Head of caudate nucleus (tissue), 42 donors: ENCODE measurements around the gene MAP4K2.

Experiments used
- DNase-seq, 42 donors: peaks; one replicate each; pipeline versions ENCODE4 v3.0.0 to v3.0.0-alpha.2; 2020 to 2021; ENCODE audit warnings: mixed read lengths in 7 of 42
- intact Hi-C: fragments of 100-400 bp; cut with DNase I; formaldehyde crosslinking; loops from one replicate; pipeline ENCODE4 v1.15.0; 2022

The MAP4K2 gene

GRCh38 chr11:64839887-64840782 is 37.1 kb upstream of the MAP4K2 start:
- DNase-seq, result no peak
- intact Hi-C loops, result no loop called here

GRCh38 chr11:64839335-64839734 is 36.3 kb upstream of the MAP4K2 start:
- no peak for DNase-seq
- intact Hi-C loops, result no loop called here

DNA sequence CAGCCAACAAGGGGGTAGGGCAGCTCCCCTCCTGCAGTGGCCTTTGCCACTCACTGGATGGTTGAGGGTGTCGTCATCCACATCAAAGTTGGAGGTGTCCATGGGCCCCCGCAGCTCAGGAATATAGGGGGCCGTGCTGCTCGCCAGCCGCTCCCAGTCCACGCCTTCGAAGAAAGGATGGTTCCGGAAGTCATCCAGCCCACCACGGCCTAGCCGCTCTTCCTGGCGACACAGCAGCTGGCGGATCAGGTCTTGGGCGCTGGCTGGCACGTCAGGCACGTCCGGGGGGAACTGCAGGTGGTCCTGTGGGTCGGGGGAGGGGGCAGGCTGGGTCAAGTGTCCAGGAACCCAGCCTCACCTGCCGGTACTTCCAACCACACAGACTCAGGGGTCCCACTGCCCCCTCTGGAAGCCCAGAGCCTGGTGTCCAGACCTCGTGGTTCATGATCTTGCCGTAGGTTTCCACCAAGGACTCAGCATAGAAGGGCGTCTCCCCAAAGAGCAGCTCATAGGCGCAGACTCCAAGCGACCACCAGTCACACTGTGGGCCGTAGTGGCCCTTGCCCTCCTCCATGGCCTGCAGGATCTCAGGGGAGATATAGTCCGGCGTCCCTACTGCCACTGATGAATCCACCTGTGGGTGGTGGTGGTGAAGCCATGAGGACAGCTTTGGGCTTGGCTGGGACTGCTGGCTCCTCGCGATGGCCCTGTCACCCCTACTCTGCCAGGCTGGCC is 35.8 kb upstream of the MAP4K2 start:
- intact Hi-C loops, result no loop called here
- no peak for DNase-seq

- intact Hi-C loops, result no loop called here
- DNase-seq, result no peak
Observed at GRCh38 chr11:64837887-64838351, 34.9 kb upstream of the MAP4K2 start.

GRCh38 chr11:64836448-64837072 is 33.5 kb upstream of the MAP4K2 start:
- intact Hi-C loops, result no loop called here
- DNase-seq, result no peak

- intact Hi-C loops, result no loop called here
- DNase-seq, result no peak
Observed at GRCh38 chr11:64835616-64836447, 32.8 kb upstream of the MAP4K2 start.

GRCh38 chr11:64834723-64835615 is 32.0 kb upstream of the MAP4K2 start:
- intact Hi-C loops, result no loop called here
- no peak for DNase-seq

DNA sequence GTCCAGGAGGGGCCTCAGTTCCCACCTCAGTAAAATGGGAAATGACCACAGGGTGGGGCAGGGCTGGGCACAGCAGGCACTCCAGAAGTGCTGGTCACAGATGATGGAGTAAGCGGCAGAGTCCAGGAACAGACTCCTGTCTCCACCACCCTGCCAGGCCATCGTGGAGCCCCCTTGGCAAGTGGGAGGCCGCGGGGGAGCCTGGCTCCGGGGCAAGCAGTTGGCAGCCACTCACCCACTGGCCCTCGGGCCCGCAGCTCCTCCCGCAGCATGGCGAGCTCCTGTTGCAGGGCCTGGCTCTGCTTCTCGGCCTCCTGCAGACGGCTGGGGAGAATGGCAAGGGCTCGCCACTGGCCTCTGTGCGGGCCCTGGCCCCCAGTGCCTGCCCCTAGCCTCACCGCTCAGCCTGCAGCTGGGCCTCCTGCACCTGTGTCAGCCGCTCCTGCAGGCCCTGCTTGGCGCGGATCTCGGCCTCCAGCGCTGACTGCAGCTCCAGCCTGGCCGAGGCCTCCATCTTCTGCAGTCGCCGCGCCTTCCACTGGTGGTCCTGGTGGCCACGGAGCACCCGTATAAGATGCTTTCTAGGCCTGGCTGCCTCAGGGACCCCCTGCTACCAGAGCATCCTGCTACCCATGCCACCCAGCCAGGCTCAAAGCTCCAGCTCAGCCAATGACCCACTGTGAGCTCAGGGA is 31.2 kb upstream of the MAP4K2 start:
- intact Hi-C loops, result no loop called here
- no peak for DNase-seq

DNA sequence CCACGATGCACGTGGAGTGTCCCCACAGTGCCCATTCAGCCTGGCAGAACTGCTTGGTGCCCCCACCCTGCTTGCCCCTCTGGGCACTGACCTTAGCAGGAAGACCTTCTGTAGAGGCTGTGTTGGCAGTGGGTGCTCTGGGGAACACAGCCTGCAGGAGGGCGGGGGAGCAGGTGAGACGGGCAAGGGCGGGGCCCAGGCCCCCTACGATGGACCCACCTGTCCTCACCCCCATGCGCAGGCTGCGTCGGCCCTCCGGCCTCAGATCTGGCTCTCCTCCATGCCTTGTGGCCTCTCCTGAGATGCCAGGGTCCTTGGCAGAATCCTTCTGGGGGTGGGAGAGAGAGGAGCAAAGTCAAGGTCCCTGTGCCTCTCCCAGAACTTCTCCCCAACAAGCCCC is 30.5 kb upstream of the MAP4K2 start:
- intact Hi-C loops, result no loop called here
- DNase-seq, result no peak

DNA sequence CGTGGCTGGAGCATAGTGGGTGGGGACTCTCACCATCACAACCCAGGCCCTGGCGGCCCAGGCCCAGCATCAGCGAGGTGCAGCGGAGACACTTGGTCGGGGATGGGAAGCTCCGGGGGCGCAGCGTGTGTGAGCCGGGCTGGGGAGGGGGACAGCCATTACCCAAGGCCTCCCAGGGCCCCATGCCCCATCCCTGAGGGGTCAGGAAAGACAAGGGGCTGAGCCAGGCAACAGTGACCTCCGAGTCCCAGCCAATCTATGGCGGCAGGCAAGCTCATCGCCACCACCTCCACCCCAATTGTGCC is 30.1 kb upstream of the MAP4K2 start:
- no peak for DNase-seq
- intact Hi-C loops, result no loop called here

GRCh38 chr11:64832467-64833197 is 29.6 kb upstream of the MAP4K2 start:
- intact Hi-C loops, result no loop called here
- DNase-seq, result no peak

DNA sequence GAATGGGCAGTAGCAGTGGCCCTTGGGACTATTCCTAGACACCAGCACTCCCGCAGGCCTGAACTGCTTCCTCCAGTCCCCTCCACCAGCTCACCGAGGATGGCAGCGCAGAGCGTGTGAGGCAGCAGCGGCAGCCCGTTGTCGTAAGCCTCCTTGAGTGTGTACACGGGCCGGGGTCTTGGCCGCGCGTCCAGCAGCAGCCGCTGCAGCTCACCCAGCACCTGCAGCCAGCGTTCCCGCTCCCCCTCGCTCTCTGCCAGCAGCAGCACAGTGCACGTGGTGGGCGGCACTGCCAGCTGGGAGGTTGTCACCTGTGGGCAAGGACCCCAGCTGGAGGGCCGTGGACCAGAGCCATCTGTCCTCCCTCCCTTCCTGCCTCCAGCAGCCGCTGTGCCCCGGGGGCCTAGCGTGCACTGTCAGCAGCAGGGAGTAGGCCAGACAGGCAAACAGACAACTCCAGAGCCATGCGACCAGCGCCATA is 28.4 kb upstream of the MAP4K2 start:
- no peak for DNase-seq
- intact Hi-C loops, result no loop called here

- intact Hi-C loops, result no loop called here
- DNase-seq, result no peak
Observed at GRCh38 chr11:64829536-64830251, 26.7 kb upstream of the MAP4K2 start.

DNA sequence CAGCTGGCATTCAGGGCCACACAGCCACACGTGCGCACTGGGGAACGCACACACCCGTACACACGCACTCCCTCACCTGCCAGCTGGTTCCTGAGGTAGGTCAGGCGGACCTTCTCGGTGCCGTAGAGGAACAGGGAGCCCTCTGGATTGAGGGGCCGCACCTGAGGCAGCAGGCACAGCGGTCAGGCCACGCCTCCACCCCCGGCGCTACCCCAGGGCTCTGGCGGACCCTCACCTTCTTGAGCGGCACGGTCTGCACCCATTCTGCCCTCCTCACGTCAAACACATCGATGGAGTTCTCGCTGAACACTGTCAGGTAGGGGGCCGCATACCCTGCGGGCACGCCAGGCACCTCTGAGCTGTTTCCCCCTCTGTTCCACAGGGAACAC is 24.4 kb upstream of the MAP4K2 start:
- no peak for DNase-seq
- intact Hi-C loops, result no loop called here

GRCh38 chr11:64826578-64827450 is 23.8 kb upstream of the MAP4K2 start:
- intact Hi-C loops, result no loop called here
- no peak for DNase-seq
